ENCODE results near the gene HOXD10.
A peak's percentile ranks its signal among the peaks of the same experiment; 100 is the strongest.

The HOXD10 gene

DNA sequence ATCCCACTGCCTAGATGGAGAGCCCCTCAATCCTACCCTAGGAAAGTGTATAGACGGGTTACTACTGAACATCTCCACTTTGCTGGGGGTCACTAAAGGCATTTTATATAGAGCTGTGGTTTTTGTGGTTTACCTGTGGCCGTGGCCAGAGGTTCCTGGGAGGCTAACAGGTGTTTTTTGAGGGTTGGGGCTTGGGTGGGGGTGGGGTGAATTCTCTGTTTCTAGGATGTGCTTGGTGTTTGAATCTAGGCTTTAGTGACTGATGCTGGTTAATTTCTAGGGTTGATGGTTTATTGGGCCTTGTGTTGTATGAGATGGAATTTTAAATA lies 20.6 kb downstream of the HOXD10 start:
- DNase-seq, result no peak

DNA sequence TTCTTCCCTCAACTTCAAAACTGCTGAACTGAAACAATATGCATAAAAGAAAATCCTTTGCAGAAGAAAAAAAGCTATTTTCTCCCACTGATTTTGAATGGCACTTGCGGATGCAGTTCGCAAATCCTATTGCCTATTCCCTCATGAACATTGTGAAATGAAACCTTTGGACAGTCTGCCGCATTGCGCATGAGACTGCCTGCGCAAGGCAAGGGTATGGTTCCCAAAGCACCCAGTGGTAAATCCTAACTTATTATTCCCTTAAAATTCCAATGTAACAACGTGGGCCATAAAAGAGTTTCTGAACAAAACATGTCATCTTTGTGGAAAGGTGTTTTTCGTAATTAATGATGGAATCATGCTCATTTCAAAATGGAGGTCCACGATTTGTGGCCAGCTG lies 21.3 kb downstream of the HOXD10 start:
- DNase-seq, result no peak

DNA sequence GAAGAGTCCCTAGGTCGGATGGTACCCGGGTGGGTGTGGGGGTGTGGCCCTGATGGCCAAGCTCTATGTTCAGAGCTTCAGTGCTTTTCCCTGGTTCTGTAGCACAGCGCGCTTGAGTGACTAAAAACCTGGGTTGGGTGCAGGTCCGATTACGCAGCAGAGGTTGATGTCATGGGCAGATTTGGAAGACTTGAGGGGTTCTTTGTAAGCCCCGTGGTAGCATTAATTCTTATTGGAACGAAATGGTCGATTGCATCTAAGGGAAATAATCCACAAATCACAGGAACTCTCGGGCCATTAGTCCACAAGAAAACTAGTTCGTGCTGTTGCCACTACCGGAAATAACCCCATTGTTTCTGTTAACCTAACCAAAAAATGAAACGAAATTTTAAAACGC lies 21.9 kb downstream of the HOXD10 start:
- no peak for DNase-seq

DNA sequence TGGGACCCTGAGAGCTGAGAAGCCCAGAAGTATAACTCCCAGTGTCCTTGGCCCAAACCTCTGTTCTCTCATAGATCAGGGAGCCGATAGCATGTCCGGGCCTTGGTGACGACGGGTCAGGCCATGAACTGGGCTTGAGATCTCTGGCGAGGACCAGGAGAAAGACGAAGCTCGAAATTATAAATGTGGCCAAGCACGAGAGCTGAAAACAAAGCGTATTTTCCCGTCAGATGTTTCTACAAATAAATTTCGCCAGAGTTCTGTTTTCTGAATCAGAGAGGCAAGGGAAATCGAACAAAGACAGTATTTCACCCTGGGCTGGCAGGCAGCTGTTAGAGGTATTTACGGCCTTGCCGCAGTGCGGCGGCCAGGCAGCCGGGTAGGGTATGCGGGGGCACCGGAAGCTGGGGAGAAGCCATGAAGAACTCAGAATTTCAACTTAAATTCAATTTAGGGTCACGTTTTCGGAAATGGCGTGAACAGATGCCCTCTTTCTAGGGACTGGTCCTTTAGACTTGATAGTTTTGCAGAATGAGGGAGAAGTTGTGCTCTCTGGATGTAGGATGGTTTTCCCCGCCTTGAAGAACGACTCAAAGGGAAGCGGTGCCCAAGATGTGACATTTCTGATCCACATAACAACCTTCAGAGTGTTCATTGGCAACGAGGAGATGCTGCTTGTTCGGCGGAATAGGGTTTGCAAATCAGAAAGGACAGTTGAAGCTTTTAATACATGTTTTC lies 22.5 kb downstream of the HOXD10 start:
- no peak for DNase-seq

DNA sequence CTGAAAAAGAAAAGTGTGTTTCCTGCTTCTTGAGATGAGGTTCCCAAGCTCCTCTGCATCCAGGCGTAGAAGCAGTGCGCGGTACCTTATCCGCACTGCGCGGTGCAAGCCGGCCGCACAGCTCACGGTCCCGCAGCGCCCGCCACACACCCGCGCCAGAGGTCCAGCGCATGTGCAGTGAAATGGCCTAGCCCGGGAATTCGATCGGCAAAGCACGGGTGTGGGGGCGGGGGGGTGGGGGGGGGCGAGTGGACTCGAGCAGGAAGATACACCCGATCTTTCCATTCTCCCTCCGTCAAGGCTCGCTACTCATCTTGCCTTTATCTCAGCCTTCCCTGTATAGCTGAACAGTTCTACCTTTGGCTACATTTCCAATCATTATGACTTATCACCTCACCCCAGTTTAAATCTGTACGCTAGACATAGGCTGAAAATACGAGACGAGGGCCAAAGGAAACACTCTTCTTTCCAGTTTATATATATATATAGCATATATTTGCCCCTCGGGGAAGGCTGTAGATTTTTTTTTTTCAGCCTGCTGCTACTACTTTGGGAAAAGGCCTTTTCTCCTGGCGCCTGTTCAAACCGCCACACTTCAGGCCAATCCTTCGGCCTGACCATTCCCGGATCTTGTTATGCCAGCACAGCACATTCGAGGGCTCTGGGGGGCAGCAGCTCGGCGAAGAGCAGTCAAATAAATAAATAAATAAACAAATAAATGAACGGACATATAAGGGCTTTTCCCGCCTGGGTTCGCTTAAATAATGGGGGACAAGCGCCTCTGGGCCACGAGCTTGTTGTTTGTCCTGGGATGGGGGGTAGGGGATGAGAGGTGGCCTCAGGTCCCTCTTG lies 23.3 kb downstream of the HOXD10 start:
- no peak for DNase-seq

DNA sequence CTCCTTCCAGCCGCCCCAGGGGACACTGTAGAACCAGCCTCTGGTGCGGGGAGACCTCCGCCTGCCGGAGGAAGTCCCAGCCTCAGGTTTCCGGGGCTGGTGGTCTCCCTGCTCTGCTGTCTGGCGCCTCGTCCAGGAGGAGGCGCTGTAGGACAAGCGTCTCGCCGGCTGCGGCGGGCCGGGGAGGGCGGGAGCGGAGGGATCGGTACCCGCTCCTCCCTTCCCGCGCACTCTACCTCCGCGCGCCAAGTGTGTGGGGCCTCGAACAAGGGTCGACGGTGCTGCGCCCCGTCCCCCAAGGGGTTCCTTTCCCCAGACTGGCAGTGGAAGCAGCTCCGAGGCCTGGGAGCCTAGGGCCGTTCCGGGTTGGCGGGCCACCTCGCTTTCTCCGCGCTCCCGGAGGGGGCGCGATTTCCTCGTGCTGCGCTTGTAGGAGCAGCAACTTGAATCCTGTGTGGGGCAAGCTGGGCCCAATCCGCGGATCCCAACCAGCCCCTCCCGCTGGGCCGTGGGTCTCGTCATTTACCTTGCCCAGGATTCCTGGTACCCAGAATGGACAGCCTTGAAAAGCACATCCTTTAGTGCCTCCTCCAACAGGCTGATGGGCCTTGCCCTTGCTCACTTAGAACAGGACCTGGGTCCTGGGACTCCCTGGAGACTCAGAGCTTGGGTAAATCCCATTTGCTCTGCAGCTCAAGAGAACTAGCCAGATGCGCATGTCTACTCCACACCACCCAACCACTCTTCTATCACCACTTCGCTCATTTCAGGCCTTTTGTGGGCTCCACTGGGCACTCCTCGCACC lies 24.1 kb downstream of the HOXD10 start:
- peak; percentile 53 for DNase-seq

DNA sequence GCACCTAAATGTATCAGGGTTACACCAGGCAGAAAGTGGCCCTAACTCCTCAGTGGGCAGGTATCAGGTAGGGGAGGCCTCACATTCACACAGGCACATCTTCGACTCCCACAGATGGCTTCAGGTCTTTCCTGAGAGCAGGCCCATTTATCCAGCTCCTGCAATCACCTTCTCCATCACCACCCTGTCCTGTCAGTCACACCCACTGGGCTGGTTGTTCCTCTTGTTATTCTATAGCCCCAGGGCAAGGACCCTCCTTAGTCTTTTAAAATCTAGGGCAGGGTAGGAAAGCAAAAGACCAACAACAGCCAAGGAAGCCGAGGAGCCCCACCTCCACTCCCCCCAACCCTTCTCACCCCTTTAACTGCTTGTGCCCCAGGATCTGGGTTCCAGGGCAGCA lies 25.7 kb downstream of the HOXD10 start:
- no peak for DNase-seq

DNA sequence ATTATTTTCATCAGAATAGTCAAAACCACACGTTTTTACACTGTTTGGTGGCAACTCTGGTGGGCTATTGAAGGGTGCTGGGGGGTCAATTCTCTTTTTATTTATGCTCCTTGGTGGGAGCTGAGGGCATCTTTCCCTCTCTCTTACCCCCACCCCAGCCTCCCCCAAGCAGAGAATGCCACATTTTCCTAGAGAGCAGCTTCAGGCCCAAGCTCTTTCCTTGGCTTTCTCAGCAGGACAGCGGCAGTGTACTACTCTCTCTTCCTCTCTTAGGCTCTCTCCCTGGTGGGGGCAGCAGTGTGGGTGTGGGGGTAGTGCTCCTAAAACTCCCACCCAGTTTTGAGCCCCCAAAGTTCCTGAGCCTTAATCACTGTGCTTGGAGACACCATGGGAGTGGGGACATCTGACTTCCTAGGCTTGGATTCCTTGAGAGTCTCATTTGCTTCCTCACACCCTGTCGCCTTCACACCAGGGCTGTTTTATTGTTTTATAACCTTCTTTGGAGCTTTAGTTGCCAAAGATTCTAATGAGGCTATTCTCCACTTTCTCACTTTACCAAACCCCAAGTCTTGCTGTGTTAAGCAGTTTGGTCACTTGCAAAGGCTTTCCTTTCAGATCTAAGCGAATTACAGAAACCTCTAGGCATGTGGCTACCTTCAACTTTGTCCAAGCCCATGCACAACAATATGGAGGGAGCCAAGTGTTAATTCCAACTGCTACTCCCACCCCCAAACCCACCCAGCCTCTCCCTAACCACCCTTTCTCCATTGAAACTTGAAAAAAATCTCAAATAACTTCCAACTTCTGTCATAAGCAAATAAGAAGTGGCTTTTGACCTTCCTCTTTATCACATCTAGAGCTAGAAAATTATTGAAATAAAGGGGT lies 28.7 kb downstream of the HOXD10 start:
- DNase-seq, result no peak

DNA sequence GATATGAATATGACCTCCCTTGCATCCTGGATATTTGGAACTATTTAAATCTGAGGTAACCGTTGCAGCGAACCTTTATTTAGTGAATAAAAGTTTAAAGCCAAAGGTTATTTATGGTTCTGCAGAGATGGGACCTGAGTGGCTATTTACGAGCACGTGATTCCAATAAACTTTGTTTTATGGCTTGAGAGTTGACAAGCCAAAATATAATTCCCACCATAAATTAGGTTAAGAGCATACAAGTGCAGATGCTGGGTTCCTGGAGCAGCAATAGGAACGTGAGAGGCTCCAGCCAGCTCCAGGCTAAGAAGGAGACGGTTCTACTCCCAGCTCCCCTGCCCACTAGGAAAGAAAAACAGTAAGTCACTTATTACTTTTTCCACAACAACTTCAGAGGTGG lies 29.5 kb downstream of the HOXD10 start:
- DNase-seq, result no peak

DNA sequence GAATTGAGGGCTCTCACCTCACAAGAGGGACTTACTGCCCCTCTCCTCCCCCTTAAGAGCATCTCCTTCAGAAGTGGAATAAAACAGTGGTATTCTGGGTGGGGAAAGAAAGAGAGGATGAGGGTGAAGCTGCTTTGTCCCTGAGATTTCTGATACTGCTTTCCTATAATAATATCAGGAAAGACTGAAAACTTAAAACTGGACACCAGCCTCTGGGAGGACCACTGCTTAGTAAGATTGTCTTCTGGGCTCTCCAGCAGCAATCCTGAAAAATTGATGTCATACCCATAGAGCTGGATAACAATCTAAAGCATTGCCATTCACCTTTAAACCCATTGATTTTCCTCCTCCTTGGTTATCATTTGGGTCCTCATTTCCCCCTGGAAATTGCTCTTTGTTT lies 30.1 kb downstream of the HOXD10 start:
- DNase-seq, result no peak

DNA sequence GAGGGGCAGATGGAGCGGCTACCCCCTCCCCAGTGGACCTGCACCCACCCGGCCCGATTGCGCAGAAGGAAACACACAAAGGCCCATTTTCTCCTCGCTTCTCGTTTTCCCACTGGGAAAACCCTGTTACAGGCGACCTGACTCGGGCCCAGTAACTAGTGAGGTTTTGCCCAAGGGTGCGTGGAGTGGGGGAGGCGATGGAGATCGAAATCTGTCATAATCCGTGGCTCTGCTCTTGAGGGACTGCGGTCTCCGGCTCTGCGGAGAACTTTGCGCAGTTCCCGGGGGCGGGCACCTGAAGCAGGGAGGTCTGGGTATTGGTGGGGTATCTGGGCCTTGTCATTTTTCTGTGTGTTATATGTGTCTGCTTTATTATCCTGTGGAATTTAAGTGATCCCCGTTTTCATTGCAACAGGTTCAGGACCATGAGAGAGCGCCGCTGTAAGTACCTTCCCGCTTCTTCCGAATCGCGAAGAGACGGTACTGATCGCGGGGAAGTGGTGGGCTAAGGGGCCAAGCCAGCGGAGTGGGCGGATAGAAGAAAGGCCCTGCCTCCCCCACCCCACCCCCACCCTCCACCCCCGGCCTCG lies 30.7 kb downstream of the HOXD10 start:
- DNase-seq, result no peak

DNA sequence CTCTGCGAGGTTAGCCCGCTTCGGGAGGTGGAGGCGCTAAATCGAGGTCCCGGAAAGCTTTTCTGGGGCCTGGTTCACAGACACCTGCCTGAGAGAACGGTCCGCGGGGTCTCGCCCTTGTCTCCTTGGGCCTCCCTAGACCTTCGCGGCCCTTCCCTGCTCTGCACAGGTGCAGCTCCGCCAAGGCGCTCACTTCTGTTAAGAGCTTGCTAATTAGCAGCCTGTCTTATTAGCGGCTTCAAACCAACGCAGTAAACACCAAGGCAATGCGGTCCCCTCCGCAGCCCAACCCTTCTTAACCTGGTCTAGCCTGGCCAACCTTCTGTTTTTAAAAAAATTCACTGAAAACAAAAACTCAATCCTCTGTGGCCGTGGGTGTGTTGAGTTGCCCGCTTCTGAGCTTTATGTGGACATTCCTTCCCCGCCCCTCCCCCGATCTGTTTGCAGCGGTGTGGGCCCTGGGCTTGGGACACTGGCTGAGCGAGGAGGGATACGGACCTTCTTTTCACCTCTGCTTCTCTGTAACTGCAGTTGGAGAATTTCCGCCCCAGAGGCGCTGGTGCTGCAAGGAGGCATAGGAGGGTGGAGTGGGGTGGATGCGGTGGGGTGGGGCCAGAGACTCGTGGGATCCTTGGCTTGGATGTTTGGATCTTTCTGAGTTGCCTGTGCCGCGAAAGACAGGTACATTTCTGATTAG lies 31.4 kb downstream of the HOXD10 start:
- no peak for DNase-seq

DNA sequence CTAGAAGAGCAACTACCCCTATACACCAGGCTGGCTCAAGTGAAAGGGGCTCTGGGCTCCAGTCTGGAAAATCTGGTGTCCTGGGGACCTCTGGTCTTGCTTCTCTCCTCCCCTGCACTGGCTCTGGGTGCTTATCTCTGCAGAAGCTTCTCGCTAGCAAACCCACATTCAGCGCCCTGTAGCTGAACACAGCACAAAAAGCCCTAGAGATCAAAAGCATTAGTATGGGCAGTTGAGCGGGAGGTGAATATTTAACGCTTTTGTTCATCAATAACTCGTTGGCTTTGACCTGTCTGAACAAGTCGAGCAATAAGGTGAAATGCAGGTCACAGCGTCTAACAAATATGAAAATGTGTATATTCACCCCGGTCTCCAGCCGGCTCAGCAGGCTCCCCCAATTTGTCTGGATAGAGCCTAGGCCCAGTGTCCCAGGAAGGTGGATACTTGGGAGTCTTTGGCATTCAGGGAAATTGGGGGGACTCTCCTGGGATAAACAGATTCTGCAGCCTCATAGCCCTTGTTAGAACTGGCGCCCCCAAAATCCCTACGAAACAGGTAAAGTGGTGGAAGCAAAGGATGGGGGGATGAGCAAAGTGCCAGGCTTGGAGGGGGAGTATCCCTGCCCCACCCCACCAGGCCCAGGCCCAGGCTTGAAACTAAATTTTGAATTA lies 32.3 kb downstream of the HOXD10 start:
- DNase-seq, result no peak

DNA sequence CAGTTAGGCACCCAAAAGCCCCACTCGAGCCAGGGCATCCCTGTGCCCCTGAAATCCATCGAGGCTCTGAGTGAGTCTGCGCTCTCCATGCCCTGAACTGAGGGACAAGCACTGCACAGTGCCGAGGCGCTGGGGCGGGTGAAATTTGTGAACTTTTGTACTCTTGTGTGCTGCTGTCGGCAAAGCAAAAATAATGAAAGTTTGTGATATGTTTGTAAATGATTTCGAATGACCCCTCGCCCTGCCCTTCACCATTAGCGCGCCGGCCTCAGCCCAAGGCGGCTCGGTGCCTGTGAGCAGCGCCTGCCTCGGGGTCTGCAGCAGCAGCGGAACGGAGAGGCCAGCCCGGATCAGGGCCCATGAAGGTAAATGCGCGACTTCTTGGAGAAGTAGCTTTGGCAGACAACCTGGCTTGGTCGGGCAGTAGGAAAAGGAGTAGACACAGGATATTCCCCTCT lies 32.9 kb downstream of the HOXD10 start:
- DNase-seq, result no peak

DNA sequence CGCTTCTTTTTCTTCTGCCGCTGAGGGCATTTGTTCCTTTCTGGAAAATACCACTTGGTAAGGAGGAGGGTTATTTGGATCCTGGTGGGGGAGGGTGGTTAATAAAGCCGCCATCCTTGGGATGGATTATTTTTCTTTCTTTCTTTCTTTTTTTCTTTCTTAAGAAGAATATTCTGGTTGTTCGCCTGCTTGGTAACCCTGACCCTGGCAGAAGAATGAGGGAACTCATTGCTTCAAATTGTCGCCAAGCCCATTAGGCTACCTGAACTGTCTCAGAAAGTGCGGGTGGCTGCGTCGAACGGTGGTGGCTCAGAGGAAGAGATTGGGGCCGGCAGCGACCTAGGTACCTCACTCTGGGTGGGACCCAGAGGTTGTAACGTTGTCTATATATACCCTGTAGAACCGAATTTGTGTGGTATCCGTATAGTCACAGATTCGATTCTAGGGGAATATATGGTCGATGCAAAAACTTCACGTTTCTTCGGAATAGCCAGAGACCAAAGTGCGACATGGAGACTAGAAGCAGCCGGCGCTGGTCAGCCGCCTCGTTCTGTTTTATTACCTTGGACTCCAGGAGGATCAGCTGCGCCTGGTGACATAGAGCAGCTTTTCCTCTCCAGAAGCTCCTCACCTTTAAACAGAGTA lies 33.5 kb downstream of the HOXD10 start:
- no peak for DNase-seq

DNA sequence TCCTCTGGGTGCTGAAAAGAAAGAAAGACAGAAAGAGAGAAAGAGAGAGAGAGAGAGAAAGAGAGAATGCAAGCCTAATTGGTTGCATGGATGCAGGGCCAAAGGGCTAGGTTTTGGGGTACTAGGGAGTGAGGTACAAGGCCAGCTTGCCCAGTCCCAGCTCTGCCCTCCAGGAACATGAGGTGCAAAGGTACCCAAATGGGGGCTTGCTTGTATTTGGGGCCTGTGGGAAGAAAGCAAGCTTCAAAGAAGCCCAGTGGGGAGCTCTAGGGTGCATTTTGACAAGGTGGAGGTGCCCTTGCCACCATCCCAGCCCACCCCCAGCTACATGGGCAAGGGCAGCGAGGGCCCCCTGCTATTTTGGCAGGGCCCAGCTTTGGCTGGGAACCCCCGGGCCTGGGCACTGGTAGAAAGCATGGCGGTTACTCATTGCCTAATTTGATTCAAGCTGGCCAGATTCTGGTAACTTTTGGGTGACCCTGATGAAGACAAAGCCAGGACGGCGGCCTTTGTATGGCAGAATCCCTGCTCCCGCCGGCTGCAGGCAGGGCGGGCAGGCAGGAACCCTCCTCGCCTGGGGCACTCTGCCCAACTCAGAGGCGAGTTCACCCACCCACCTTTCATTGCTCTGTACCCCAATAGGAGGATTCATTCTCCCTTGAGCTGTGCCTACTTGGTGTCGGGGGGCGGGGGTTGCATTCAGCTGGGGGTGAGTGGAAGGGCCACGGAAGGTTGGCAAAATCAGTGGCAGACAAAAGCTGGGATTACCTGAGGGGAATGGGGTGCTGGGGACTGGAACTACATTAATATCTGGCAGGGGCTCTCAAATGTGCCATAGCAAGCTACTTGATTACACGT lies 34.2 kb downstream of the HOXD10 start:
- no peak for DNase-seq

DNA sequence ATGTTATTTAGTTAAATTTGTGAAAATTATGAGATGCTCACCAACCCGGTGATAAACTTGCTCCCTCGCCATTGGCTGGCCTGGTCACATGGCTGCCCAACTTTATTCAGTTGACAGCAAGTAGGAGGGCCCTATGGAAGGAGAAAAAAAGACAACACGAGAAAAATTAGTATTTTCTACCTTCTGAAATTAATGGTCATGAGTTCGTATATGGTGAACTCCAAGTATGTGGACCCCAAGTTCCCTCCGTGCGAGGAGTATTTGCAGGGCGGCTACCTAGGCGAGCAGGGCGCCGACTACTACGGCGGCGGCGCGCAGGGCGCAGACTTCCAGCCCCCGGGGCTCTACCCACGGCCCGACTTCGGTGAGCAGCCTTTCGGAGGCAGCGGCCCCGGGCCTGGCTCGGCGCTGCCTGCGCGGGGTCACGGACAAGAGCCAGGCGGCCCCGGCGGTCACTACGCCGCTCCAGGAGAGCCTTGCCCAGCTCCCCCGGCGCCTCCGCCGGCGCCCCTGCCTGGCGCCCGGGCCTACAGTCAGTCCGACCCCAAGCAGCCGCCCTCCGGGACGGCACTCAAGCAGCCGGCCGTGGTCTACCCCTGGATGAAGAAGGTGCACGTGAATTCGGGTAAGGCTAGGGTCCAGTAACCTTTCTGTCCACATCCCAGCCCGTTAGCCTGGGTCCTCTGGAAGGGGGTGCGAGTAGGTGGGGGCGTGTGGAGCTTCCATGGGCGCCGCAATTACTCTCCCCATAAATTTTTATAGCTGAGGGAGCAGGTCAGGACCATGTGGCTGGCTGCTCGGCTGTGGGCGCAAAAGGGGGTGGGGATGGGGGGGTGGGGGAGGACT lies 35.1 kb downstream of the HOXD10 start, which contains the start of gene HOXD4:
Gene HOXD4, plus strand, starts transcription at position 109 of the 846 bp plus-strand sequence. Its CDS starts 84 bp downstream, at position 193.
- DNase-seq, result no peak

All from stimulated activated CD4-positive, alpha-beta T cell treated with anti-CD3 and anti-CD28 coated beads, Interleukin-4, amount 100 ng/mL, for 24 hours (primary cell).